ENCODE data around the gene PEX3.
"Not testable (repeated sequence)": the region's sequence is repeated elsewhere in the genome, so short reads cannot be mapped to it uniquely, and the experiment has no call there.

Gene PEX3

GRCh38 chr6:143441680-143442545 lies 8.7 kb upstream of the PEX3 start:
- H3K4me1 Mint-ChIP-seq, result no peaks in the 10 kb centered on the region
- no peak overlapping the region for H3K27ac Mint-ChIP-seq
- H3K4me3 Mint-ChIP-seq, result no peak overlapping the region
- peaks cover 3% of the 10 kb centered on the region for H3K27me3 Mint-ChIP-seq (ENCODE audit: low read depth)
- no peaks in the 10 kb centered on the region for H3K9me3 Mint-ChIP-seq
- no peak for TF ChIP-seq CTCF (IDR thresholded peaks at IDR 0.05; ENCODE audit: unreplicated experiment in 3 of 3)
- peaks cover 22% of the 10 kb centered on the region for H3K36me3 Mint-ChIP-seq (ENCODE audit: low read depth)

- H3K36me3 Mint-ChIP-seq (ENCODE audit: low read depth), result peaks cover 22% of the 10 kb centered on the region
- H3K4me3 Mint-ChIP-seq, result no peak overlapping the region
- no peaks in the 10 kb centered on the region for H3K9me3 Mint-ChIP-seq
- peaks cover 3% of the 10 kb centered on the region for H3K27me3 Mint-ChIP-seq (ENCODE audit: low read depth)
- H3K27ac Mint-ChIP-seq, result no peak overlapping the region
- no peaks in the 10 kb centered on the region for H3K4me1 Mint-ChIP-seq
- TF ChIP-seq CTCF (IDR thresholded peaks at IDR 0.05; ENCODE audit: unreplicated experiment in 3 of 3), result no peak
These were observed 7.5 kb upstream of the PEX3 start for GRCh38 chr6:143443096-143443495.

GRCh38 chr6:143447865-143448264 lies 2.7 kb upstream of the PEX3 start:
- H3K4me3 Mint-ChIP-seq, result peak overlapping the region in 1 of 3 experiments; percentile 22
- H3K27me3 Mint-ChIP-seq (ENCODE audit: low read depth); H3K9me3 Mint-ChIP-seq; H3K27ac Mint-ChIP-seq; H3K36me3 Mint-ChIP-seq (ENCODE audit: low read depth): not testable (repeated sequence)
- H3K4me1 Mint-ChIP-seq, result peaks cover 23% of the 10 kb centered on the region

GRCh38 chr6:143449082-143449713 lies 1.4 kb upstream of the PEX3 start:
- Mint-ChIP-seq H3K27ac (peak overlapping the region in 1 of 3 experiments; percentile 95), H3K4me1 (peaks cover 23% of the 10 kb centered on the region), H3K27me3 (ENCODE audit: low read depth) (no peaks in the 10 kb centered on the region), H3K4me3 (peak overlapping the region; percentile 98 to 100 (median 99)), H3K9me3 (no peaks in the 10 kb centered on the region), H3K36me3 (ENCODE audit: low read depth) (no peaks in the 10 kb centered on the region)
- TF ChIP-seq CTCF (IDR thresholded peaks at IDR 0.05; ENCODE audit: unreplicated experiment in 3 of 3), result no peak

- Mint-ChIP-seq H3K27ac (peak overlapping the region; percentile 92 to 97 (median 95)), H3K27me3 (ENCODE audit: low read depth) (no peaks in the 10 kb centered on the region), H3K9me3 (no peaks in the 10 kb centered on the region), H3K36me3 (ENCODE audit: low read depth) (no peaks in the 10 kb centered on the region), H3K4me3 (peak overlapping the region; percentile 98 to 100 (median 99)), H3K4me1 (peaks cover 23% of the 10 kb centered on the region)
- TF ChIP-seq CTCF (IDR thresholded peaks at IDR 0.05; ENCODE audit: unreplicated experiment in 3 of 3), result no peak
These were observed 722 bp upstream of the PEX3 start for GRCh38 chr6:143449714-143450452.

GRCh38 chr6:143451531-143451930 lies 926 bp downstream of the PEX3 start:
- H3K27me3 Mint-ChIP-seq (ENCODE audit: low read depth), result no peaks in the 10 kb centered on the region
- H3K9me3 Mint-ChIP-seq, result no peaks in the 10 kb centered on the region
- H3K4me3 Mint-ChIP-seq, result peak overlapping the region; percentile 98 to 100 (median 99)
- peaks cover 23% of the 10 kb centered on the region for H3K4me1 Mint-ChIP-seq
- TF ChIP-seq CTCF (IDR thresholded peaks at IDR 0.05; ENCODE audit: unreplicated experiment in 3 of 3), result no peak
- H3K27ac Mint-ChIP-seq, result peak overlapping the region; percentile 92 to 97 (median 95)
- no peaks in the 10 kb centered on the region for H3K36me3 Mint-ChIP-seq (ENCODE audit: low read depth)
